Iris pigment epithelial cell (primary cell): ENCODE results near the gene SMC1B.
A peak's percentile ranks its signal among the peaks of the same experiment; 100 is the strongest.
"Not testable (repeated sequence)": the region's sequence is repeated elsewhere in the genome, so short reads cannot be mapped to it uniquely, and the experiment has no call there.

Experiments
- DNase-seq: peaks from one replicate; pipeline ENCODE4 v3.0.0-alpha.2; 2011; ENCODE audit warnings: low read depth

Gene SMC1B, protein sequence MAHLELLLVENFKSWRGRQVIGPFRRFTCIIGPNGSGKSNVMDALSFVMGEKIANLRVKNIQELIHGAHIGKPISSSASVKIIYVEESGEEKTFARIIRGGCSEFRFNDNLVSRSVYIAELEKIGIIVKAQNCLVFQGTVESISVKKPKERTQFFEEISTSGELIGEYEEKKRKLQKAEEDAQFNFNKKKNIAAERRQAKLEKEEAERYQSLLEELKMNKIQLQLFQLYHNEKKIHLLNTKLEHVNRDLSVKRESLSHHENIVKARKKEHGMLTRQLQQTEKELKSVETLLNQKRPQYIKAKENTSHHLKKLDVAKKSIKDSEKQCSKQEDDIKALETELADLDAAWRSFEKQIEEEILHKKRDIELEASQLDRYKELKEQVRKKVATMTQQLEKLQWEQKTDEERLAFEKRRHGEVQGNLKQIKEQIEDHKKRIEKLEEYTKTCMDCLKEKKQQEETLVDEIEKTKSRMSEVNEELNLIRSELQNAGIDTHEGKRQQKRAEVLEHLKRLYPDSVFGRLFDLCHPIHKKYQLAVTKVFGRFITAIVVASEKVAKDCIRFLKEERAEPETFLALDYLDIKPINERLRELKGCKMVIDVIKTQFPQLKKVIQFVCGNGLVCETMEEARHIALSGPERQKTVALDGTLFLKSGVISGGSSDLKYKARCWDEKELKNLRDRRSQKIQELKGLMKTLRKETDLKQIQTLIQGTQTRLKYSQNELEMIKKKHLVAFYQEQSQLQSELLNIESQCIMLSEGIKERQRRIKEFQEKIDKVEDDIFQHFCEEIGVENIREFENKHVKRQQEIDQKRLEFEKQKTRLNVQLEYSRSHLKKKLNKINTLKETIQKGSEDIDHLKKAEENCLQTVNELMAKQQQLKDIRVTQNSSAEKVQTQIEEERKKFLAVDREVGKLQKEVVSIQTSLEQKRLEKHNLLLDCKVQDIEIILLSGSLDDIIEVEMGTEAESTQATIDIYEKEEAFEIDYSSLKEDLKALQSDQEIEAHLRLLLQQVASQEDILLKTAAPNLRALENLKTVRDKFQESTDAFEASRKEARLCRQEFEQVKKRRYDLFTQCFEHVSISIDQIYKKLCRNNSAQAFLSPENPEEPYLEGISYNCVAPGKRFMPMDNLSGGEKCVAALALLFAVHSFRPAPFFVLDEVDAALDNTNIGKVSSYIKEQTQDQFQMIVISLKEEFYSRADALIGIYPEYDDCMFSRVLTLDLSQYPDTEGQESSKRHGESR

DNA sequence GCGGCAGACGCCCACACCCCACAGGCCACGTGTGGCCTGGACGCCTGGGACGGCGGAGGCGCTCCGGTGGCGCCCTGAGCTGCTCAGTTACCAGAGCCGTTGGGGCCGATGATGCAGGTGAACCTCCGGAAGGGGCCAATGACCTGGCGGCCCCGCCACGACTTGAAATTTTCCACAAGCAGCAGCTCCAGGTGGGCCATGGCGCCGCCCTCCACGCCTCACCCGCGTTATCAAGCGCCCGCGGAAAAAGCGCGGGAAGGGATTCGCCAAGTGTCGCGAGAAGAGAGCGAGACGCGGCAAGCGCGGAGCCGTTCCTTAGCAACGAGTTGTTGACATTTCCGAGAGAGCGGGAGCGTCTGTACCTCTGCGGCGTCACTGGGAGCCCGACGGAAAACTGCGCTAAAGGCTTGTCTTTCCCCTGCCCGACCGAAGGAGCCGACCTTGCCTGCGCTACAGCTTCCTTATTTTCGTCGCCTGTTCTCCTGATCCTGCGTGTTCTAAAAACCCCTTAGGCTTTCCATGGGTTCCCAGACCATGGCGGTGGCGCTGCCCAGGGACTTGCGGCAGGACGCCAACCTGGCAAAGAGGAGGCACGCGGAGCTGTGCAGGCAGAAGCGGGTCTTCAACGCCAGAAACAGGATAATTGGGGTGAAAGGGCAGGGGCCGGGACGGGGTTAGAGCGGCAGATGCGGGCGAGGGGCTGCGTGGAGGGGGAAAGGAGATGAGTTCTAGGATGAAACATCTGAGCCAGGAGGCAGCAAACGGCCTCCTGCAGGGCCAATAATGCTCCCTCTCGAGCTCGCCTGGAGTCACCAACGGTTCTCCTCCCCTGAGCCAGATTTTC lies at the start of gene SMC1B, which contains the start of gene RIBC2:
Gene SMC1B, minus strand, starts transcription at position 232 of the 844 bp plus-strand sequence. Its CDS starts 32 bp downstream, at position 200.
Gene RIBC2, plus strand, starts transcription at position 326 of the 844 bp plus-strand sequence. Its CDS starts 194 bp downstream, at position 520.
- DNase-seq: peak; percentile 68

DNA sequence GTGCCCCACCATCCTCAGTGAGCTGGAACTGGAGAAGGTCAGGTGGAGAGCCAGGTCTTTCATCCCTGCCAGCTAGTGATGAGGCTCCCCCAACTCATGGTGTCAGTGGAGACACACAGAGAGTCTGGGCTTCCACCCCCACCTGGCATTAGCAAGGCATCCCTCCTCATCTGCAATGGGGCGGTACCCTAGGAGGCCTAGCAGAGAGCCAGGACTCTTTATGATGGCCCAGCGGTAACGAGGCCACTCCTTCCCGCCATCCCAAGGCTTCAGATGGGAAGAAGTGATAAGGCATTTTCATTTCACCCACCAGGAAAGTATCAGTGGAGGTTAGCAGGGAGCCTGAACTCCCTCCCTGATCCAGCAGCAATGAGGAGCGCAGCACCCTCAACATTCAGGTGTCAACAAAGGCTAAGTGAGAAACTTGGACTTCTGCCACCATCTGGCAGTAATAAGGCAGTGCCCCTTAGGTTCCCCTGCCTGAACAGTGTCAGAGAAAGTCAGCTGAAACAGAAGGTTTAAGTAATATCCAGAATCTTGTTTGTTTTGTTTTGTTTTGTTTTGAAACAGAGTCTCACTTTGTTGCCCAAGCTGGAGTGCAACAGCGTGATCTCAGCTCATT lies 48.7 kb upstream of the SMC1B start:
- no peak for DNase-seq

DNA sequence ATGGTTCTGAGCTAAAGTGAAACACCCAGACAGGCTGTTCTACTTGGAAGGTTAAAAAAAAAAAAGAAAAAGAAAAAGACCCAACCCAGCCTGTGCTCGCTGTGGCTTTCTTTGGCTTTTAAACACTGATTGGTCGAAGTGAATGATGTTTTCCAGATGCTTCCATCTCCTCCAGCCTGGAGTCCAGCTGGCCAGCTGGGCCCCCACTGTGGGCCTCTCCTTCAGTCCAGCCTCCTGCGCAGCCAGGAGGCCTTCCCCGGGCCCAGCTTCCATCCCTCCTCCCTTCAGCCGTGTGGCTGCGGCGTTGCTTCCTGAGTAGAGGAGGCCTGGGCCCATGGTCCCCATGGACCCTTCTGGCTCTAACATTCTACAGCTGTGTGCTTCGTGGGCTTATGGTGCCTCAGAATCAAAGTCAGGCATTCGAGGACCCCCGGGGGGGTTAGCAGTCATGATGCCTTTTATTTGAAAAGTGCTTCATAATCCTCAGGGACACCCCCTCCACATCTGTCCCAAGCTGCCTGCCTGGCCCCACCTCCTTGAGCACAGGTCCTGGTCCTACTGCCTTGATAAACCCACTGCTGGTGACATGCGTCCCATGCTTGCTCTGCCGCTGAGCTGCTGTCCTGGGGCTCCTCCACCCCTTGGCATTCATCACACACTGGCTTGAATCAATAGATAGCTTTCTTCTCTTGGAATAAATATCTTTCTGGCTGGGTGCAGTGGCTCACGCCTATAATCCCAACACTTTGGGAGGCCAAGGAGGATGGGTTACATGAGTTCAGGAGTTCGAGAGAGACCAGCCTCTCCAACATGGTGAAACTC lies 47.1 kb upstream of the SMC1B start:
- DNase-seq: no peak

DNA sequence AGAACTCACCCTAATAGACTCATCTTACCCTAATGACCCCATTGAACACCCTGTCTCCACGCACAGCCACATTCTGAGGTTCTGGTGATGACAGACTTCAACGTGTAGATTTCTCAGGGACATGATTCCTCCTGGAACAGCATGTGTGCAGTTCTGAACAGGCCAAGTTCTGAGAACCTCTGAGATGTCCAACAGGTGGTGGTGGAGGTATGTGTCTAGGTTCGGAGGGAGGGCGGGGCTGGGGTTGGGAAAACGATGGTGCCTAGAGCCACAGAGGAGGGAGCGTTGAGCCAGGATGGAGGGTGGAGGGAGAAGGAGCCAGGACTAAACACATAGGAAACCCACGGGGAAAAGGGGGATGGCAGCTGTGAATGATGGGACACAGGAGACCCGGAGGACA lies 45.8 kb upstream of the SMC1B start:
- no peak for DNase-seq

DNA sequence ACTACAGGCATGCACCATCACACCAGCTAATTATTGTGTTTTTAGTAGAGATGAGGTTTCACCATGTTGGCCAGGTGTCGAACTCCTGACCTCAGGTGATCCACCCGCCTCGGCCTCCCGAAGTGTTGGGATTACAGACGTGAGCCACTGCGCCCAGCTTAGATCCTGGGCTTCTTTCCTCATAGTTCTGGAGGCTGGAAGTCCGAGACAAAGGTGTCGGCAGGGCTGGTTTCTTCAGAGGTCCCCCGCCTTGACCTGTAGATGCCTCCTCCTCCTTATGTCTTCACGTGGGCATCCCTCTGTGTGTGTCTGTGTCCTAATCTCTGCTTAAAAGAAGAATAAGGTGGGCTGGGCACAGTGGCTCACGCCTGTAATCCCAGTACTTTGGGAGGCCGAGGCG lies 45.1 kb upstream of the SMC1B start:
- DNase-seq: no peak

DNA sequence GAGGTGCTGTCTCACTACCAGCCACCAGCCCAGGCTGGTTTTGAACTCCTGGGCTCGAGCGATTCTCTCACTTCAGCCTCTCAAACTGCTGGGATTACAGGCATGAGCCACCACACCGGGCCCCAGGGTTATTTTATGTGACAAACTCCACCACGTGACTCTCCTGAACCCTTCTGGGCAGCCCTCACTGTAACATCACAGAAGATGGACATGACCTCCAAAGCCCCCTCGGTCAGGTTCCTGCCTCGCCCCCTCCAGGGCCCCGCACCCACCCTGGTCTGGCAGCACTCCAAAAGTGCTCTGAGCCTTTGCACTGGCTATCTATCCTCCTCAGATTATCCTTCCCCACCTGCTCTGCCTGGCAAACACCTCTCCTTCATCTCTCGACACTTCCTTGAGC lies 43.4 kb upstream of the SMC1B start:
- no peak for DNase-seq

DNA sequence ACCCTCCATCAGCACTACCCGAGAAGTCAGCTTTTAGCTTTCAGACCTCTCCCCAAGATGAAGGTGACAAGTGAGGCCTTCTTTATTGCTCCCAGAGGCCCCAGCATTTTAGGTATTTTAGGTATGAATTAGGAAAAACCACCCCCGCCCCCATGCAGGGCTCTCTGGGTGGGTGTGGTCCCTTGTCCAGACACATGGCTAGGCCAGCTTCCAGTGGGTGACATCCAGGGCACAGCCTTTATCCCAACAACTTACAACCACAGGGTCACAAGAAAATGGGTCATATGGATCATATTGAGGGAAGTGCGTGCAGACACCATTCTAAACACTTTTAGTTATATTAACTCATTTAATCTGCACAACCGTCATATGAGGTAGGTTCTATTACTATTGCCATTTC lies 42.2 kb upstream of the SMC1B start:
- no peak for DNase-seq

DNA sequence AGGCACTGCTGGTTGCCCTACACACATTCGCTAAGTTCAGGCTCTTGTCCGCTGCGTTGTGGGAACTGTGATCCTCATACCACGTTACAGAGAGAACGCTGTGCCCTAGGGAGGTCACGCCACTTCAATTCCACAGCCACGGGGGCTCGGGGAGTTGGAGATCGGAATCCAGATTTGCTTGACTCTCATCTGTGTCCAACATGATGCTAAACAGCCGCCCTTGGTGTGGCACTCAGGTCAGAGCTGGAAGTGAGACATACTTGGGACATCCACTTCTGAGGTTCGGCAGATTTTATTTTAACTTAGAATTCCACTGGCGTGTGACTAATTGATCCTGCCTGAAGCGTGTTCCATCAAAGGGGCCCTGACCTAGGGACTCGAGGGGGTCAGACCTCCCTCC lies 41.8 kb upstream of the SMC1B start:
- DNase-seq: no peak

DNA sequence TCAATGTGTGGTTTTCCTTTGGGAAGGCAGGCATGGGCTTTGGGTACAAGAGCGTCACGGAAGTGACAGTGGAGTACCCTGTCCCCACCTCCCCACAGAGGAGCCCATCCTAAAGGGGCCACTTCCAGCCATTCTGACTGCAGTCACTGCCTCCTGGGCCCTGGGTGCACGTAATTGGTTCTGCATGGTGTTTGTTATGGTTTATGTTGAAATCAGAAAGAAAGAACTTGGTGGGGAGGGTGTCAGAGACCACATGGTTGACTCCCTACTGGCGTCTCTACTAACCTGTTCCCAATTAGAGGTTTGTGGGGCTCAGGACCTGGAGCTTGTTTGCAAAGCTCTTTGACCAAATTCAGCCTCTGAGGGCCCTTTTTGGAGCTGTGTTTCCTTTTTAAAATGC lies 40.9 kb upstream of the SMC1B start:
- no peak for DNase-seq

DNA sequence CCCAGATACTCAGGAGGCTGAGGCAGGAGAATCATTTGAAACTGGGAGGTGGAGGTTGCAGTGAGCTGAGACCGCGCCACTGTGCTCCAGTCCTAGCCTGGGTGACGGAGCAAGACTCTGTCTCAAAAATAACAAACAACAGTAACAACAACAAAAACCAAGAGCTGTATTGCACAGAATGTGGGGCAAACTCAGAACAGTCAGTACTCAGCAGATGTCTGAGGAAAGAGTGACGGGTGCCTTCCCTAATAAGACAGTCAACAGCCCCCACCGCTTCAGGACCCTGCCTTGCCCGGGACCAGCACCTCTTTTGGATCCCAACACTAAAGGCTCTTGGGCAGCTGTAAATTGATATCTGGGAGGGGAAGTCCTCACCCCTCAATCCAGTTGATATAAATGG lies 40.4 kb upstream of the SMC1B start:
- no peak for DNase-seq

DNA sequence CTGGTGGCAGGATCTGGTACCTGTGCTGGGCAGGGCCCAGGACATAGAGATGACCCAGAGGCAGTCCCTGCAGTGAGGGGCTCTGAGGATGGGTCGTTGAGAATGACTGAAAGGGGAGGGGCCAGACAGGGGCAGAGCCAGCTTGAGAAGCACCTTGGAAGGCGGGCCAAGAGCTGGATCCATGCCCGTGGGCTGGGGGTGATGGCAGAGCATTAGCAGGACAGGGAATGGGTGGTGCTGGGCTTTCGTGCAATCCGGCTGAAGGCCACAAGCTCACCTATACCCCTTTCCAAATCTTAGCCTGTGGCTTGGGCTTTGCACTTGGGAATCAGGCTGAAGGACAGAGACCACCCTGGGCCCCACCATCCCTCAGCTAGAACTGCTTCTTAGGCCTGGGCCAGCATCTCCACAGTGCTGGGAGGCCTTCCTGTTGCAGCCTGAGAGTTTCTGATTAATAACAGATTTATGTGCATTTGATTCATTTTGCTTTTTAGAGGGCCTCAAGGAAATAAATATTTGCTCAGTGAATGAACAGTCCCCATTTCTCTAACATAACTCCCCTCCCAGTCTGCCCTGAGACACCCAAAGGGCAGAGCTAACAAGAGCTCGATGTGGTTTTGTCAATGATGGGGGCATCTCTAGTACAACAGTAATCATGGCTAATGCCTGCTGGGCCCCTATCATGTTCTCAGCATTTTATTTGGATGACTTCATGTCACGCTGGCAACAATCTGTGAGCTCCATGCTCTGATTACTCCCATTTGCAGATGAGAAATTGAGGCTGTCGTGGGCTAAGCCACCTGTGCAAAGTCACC lies 39.4 kb upstream of the SMC1B start:
- DNase-seq: no peak

DNA sequence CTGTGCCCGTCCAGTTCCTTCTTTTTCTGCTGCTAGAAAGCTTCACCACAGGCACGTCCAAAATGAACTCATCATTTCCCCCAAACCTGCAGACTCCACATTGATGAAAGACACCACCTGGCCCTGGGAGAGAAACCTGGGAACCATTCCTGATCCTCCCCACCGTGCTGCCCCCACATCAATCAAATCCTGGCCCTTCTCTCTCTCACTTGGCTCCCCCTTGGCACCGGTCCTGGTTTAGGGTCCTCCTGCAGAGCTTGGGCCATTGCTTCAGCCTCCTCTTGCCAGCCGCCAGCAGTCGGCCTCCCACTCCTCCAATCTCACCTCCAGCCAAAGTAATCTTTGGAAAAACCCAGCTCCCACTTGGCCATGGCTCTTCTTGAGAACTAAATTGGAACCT lies 38.6 kb upstream of the SMC1B start:
- no peak for DNase-seq

DNA sequence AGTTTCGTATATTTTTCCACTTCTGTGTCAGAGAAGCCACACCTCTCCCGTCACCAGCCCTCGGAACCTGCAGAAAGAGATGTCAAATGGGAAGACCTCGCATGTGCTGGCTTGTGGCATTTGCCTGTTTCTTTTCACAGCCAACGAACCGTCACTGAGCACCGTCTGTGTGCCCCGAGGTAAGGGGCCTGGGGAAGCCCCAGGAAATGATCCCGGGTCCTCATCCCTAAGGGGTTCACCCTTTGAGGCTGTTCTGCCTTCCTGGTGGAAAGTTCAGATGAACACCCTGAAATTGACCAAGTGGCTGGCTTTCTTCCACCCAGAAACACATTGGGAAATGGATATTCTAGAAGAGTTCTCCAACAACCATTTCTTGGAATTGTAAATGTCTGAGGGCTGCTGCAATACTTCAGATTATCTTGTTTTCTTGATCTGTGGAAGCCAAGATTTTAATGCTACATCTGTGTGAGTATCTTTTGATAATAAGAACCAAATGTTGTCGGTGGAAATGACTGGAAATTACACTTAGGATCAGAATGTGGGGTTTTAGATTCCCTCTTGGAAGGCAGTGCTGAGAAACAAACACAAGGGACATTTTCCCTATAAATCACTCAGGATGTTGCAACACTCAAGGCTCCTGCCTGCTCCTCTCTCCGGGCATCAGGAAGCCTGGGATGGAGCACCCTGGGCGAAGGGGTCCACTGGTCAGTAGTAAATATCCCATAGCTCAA lies 37.7 kb upstream of the SMC1B start:
- peak; percentile 34 for DNase-seq

DNA sequence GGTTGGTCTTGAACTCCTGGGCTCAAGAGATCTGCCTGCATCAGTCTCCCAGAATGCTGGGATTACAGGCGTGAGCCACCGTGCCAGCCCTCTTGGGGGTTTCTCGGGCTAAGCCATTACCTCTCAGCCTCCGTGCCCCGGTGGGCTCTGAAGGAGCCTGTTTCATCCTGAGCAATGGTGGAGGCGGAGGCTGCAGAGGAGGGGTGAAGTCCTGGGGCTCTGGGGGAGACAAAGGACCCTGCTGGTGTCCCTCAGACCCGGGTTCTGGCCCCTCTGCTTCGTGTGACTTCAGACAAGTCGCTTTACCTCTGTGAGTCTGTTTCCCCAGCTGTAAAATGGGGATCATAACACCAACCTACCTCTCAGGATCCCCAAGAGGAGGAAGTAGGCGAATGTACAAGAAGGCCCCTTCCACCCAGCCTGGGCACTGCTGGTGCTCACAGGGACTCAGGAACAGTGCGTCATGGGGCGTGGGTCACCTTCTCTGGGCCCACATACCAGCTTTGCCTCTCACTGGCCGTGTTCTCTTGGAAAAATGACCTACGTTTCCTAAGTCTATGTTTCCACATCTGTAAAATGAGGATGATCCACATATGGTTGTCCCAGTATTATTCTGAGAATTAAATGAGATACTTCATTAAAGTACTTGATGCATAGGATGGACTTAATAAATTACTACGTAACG lies 36.8 kb upstream of the SMC1B start:
- DNase-seq: no peak

DNA sequence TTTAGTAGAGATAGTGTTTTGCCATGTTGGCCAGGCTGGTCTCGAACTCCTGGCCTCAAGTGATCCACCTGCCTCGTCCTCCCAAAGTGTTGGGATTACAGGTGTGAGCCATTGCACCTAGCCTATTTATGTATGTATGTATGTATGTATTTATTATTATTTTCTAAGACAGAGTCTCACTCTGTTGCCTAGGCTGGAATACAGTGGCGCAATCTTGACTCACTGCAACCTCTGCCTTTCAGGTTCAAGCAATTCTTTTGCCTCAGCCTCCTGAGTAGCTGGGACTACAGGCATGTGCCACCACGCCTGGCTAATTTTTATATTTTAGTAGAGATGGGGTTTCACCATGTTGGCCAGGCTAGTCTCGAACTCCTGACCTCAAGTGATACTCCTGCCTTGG lies 36.0 kb upstream of the SMC1B start:
- not testable (repeated sequence) for DNase-seq

DNA sequence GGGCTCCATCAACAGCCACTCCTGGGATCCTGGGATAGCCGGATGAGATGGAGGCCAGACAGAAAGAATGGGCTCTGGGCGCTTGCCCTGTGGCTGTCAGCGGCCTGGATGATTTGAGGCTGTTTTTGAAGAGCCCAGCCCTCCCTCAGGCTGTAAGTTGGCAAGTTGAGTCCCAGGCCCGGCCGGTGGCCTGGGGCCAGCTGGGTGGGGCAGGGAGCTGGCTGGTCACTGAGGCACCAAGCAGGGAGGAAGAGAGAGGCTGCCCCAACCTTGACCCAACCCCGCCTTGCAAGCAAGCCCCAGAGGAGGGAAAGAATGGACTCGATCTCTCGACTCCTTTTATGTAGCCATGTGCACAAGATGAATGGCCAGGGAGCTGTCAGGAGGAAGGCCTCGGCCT lies 35.0 kb upstream of the SMC1B start:
- no peak for DNase-seq

DNA sequence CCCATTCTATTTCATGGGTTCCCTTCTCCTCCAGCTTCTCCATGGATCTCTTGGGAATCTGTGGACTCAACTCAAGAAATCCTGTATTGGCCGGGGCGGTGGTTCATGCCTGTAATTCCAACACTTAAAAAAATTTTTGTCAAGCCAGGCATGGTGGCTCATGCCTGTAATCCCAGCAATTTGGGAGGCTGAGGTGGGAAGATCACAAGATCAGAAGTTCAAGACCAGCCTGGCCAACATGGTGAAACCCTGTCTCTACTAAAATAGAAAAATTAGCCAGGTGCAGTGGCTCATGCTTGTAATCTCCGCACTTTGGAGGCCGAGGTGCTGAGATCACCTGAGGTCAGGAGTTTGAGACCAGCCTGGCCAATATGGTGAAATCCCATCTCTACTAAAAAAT lies 34.2 kb upstream of the SMC1B start:
- DNase-seq: not testable (repeated sequence)

DNA sequence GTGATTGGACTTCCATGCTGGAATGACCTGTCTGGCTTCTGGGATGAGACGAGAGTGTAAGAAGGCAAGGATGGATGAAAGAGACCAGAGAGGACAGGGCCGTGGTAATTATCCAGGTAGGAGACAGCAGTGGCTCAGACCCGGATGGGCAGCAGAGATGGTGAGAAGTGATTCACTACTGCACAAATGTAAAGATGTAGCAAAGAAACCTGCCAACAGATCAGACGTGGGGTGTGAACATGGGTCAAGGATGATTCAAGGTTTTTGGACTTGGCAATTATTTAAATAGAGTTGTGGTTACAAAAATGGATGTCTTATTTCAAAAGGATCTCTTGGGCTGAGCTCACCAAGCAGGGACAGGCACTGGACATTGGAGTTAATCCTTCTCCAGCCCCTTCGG lies 32.8 kb upstream of the SMC1B start:
- no peak for DNase-seq
